Prostate gland (tissue), 2 donors: ENCODE data around the gene ANKRD11. TPM values are rescaled to one million over a fixed set of nuclear protein-coding genes. Genes with fewer than 3 reads are reported as not detected.
"Not testable (repeated sequence)": the region's sequence is repeated elsewhere in the genome, so short reads cannot be mapped to it uniquely, and the experiment has no call there.

Experiments used
- DNase-seq: peaks from one replicate; pipeline ENCODE4 v3.0.0-alpha.2; 2019; ENCODE audit warnings: low spot score
- H3K27ac ChIP-seq, 2 donors: fragments of 200-600 bp; sonication (generic); 2 replicates each; pipeline ENCODE4 v1.5.1; 2017 to 2019
- H3K27me3 ChIP-seq: fragments of 200-600 bp; sonication (generic); replicated peaks from 2 replicates; pipeline ENCODE4 v1.5.1; 2019; ENCODE audit not compliant: insufficient read depth
- H3K36me3 ChIP-seq, 2 donors: fragments of 200-600 bp; sonication (generic); 1 replicate in 1 of 2; 2 replicates in 1 of 2; pipeline versions ENCODE4 v1.5.1 to v1.8.1; 2017 to 2019
- H3K4me1 ChIP-seq: fragments of 200-600 bp; sonication (generic); replicated peaks from 2 replicates; pipeline ENCODE4 v1.5.1; 2019
- H3K4me3 ChIP-seq, 2 donors: fragments of 200-600 bp; sonication (generic); 2 replicates each; pipeline ENCODE4 v1.5.1; 2017 to 2019
- H3K9me3 ChIP-seq: fragments of 200-600 bp; sonication (generic); 2 replicates; pipeline ENCODE4 v1.5.1; 2017
- POLR2A ChIP-seq: fragments of 450-650 bp; IDR thresholded peaks from one replicate; pipeline ENCODE4 v1.6.1; 2016; ENCODE audit warnings: antibody characterized with exemption, mild to moderate bottlenecking
- POLR2AphosphoS5 ChIP-seq: sonication (generic); formaldehyde crosslinking; IDR thresholded peaks from one replicate; pipeline ENCODE4 v1.6.1; 2017; ENCODE audit warnings: antibody characterized with exemption
- WGBS: methylation state at CpG from one replicate; pipeline ENCODE4 v1.1.5; 2018; 5-methylcytosine and 5-hydroxymethylcytosine counted together
- intact Hi-C: fragments of 100-400 bp; cut with DNase I; formaldehyde crosslinking; loops from one replicate; pipeline ENCODE4 v1.14.2; 2022
- total RNA-seq, 2 donors: library from RNA; depleted of rRNA; stranded (reverse); fragments of >200 nt; gene quantifications; one replicate each; pipeline ENCODE4 v1.1.0, GENCODE V29; 2016
- TF ChIP-seq, protein P1 (sequence below), 4 experiments: fragments of 200-600 bp in 2 of 4; fragments of 450-650 bp in 2 of 4; sonication (generic) in 2 of 4; IDR thresholded peaks; 1 replicate in 3 of 4; 2 replicates in 1 of 4; pipeline ENCODE4 v1.5.1; 2016 to 2019; ENCODE audit warnings: antibody characterized with exemption in 4 of 4, mild to moderate bottlenecking in 2 of 4, moderate library complexity in 2 of 4

Gene ANKRD11
- total RNA-seq, 2 donors from 2014 or later, result 66.2 to 143 TPM

DNA sequence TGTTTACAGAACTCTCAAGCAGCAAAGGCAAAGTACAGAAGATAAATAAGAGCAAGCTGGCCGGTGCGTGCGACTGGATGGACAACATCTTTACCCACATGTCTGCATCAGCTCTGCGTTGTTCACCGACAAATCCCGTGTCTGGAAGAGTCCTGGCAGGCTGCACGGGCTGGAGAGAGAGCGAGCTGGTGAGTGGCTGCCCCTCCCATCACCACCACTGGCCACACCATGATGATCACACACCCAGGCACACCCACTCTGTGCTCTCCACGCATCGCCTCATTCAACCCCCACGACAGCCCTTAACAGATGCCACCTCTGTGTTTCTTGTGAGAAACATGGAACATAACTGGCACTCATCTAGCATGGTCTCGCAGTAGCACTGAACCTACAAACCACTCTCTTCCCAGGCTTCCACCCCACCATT is 59.2 kb downstream of the ANKRD11 start:
- Histone ChIP-seq H3K4me1 (peaks cover 14% of the 10 kb centered on the region), H3K9me3 (no peaks in the 10 kb centered on the region), H3K27me3 (no peaks in the 10 kb centered on the region), H3K27ac (no peak overlapping the region), H3K36me3 (no peaks in the 10 kb centered on the region), H3K4me3 (no peak overlapping the region)
- TF ChIP-seq, protein P1, sequence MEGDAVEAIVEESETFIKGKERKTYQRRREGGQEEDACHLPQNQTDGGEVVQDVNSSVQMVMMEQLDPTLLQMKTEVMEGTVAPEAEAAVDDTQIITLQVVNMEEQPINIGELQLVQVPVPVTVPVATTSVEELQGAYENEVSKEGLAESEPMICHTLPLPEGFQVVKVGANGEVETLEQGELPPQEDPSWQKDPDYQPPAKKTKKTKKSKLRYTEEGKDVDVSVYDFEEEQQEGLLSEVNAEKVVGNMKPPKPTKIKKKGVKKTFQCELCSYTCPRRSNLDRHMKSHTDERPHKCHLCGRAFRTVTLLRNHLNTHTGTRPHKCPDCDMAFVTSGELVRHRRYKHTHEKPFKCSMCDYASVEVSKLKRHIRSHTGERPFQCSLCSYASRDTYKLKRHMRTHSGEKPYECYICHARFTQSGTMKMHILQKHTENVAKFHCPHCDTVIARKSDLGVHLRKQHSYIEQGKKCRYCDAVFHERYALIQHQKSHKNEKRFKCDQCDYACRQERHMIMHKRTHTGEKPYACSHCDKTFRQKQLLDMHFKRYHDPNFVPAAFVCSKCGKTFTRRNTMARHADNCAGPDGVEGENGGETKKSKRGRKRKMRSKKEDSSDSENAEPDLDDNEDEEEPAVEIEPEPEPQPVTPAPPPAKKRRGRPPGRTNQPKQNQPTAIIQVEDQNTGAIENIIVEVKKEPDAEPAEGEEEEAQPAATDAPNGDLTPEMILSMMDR (IDR thresholded peaks at IDR 0.05), result no peak
- peak; percentile 75 for TF ChIP-seq POLR2AphosphoS5
- intact Hi-C loops, result no loop called here
- 31% methylated on average over 12 of the region's 12 CpGs for WGBS
- peak; percentile 71 for DNase-seq

DNA sequence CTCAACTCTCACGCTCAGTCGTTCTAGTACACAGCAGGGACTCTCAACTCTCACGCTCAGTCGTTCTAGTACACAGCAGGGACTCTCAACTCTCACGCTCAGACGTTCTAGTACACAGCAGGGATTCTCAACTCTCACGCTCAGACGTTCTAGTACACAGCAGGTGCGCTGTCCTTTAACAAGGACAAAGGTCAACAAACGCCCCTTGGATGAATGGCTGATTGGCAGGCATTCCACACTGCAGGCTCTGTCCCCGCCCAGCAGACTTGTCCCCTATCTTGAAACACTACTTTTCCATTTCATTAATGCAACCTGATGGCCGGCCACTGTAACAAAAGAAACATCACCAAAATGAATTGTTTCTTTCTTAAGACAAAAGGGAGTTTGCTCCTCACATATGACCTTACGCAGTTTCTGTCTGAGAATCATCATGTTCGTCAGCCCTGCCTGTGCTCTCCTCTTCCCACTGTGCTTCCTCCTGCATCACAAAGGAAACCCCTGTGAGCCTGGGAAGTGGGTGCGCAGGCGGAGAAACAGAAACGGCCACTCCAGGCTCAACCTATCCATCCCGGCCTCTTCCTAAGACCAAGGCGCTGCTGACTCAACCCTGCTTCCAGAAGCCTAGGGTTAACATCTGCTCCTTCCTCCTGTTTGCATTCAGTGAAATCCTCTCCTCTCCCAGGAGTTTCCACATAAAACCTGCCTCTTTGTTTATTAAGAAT is 59.8 kb downstream of the ANKRD11 start:
- DNase-seq, result no peak

DNA sequence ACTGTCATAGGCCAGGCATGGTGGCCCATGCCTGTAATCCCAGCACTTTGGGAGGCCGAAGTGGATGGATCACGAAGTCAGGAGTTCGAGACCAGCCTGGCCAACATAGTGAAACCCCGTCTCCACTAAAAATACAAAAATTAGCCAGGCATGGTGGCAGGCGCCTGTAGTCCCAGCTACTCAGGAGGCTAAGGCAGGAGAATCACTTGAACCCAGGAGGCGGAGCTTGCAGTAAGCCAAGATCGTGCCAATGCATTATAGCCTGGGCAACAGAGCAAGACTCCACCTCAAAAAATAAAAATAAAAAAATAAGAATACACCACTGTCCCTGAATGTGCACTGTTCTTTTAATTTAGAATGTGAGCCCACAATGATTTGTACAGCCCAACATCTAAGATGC is 61.8 kb downstream of the ANKRD11 start:
- H3K27ac ChIP-seq, H3K27me3 ChIP-seq, H3K4me3 ChIP-seq, H3K36me3 ChIP-seq, intact Hi-C loops, H3K9me3 ChIP-seq, DNase-seq: not testable (repeated sequence)
- 93% methylated on average over 7 of the region's 7 CpGs for WGBS
- peaks cover 14% of the 10 kb centered on the region for H3K4me1 ChIP-seq

More for the DNA sequence above, 59.8 kb downstream of the ANKRD11 start:
- Histone ChIP-seq H3K27ac (peak overlapping the region in 1 of 2 donors; percentile 31), H3K4me1 (peaks cover 14% of the 10 kb centered on the region), H3K9me3 (no peaks in the 10 kb centered on the region), H3K36me3 (no peaks in the 10 kb centered on the region), H3K27me3 (no peaks in the 10 kb centered on the region), H3K4me3 (no peak overlapping the region)
- TF ChIP-seq, protein P1 (IDR thresholded peaks at IDR 0.05), result no peak
- TF ChIP-seq POLR2A (no peak), POLR2AphosphoS5 (no peak)
- intact Hi-C loops, result no loop called here
- 74% methylated on average over 19 of the region's 19 CpGs for WGBS

DNA sequence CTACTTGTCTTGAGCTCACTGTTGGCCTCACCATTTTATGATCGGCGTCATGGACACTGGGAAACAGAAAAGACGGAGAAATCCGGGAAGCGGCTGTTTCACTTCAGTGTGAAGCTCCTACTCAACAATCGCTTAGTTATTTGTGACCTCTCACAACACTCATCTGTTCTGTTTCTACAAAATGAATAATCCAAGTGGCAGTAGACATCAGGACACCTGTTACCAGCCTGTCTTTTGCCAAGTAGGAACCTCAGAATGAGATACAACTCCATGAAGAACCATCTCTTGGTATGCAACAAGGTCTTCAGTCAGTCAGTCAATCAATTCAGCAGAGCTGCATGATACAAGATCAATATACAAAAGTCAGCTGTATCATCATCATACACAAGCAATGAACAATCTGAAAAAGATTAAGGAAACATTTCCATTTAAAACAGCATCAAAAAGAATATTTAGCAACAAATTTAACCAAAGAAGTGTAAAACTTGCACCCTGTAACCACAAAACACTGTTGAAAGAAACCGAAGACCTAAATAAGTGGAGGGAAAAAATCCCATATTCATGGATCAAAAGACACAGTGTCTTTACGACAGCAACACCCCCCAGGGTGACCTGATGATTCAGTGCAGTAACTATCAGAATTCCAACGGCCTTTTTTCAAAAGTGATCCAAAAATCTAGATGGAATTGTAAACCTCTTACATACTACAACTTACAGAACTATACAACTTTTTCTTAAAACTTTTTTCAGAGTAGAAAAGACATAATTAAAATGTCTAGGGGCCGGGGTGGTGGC is 63.4 kb downstream of the ANKRD11 start:
- Histone ChIP-seq H3K4me1 (peaks cover 18% of the 10 kb centered on the region), H3K9me3 (no peaks in the 10 kb centered on the region), H3K27me3 (no peaks in the 10 kb centered on the region), H3K27ac (no peak overlapping the region), H3K4me3 (no peak overlapping the region), H3K36me3 (no peaks in the 10 kb centered on the region)
- WGBS, result 84% methylated on average over 10 of the region's 10 CpGs
- intact Hi-C loops, result no loop called here
- DNase-seq, result no peak
- TF ChIP-seq POLR2AphosphoS5 (no peak), POLR2A (no peak)
- TF ChIP-seq, protein P1 (IDR thresholded peaks at IDR 0.05), result no peak

DNA sequence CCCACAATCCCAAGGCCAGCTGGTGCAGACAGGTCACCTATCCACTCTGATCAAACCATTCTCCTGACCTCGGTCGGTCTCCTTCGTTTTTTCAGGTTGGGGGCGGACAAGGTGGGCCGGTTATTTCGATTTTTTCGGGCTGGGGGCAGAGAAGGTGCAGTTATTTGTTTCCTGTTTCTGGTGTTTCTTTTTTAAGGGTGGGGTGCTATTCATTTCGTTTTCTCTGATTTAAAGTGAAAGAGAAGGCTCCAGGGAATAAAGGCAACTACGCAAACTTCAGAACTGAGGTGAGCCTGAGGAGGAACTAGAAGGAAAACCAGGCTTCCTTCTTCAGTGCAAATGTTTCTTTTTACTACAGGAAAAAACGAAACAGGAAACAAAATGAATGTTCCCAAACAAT is 64.8 kb downstream of the ANKRD11 start:
- intact Hi-C loops, result no loop called here
- Histone ChIP-seq H3K27ac (no peak overlapping the region), H3K27me3 (no peaks in the 10 kb centered on the region), H3K4me3 (no peak overlapping the region), H3K36me3 (no peaks in the 10 kb centered on the region), H3K9me3 (no peaks in the 10 kb centered on the region), H3K4me1 (peaks cover 5% of the 10 kb centered on the region)
- no peak for DNase-seq
- WGBS, result 81% methylated on average over 10 of the region's 10 CpGs
- TF ChIP-seq POLR2A, result no peak
- no peak for TF ChIP-seq POLR2AphosphoS5
- TF ChIP-seq, protein P1 (IDR thresholded peaks at IDR 0.05), result no peak
